Nucleus accumbens (tissue), 56 donors: Measurements from ENCODE around the gene PDGFA.

ENCODE experiments used
- DNase-seq, 56 donors: peaks; one replicate each; lab custom pipeline; 2025; lab: John Stamatoyannopoulos, UW

PDGFA gene

DNA sequence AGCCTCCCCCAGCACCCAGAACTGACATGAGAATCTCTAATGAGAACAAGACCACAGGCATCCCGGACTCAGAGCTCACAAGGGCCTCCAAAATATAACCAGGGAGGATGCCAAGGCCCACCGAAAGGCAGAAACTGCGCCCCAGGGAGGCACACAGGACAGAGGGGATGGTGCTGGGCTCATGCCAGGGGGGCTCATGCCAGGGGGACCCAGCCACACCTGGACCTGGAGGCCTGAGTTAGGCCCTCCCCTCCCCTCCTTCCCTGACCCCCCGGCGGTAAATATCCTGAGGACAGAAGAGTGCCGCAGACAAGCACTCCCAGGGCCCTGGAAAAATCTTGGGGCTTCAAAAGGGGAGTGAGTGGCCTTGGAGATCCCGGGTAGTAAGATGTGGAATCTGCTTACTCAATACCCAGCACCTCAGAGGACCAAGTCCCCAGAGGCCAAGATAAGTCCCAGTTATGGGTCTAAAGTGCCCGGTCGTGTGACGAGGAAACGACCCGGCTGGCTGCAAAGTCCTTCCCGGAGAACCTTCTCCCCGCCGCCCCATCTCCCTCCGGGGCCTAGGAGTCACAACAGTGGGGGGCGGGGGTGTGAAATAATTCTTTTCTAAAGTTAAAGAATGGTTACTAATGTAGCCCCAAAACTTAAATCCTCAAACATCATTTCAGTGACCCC is 11.9 kb downstream of the PDGFA start:
- no peak for DNase-seq

DNA sequence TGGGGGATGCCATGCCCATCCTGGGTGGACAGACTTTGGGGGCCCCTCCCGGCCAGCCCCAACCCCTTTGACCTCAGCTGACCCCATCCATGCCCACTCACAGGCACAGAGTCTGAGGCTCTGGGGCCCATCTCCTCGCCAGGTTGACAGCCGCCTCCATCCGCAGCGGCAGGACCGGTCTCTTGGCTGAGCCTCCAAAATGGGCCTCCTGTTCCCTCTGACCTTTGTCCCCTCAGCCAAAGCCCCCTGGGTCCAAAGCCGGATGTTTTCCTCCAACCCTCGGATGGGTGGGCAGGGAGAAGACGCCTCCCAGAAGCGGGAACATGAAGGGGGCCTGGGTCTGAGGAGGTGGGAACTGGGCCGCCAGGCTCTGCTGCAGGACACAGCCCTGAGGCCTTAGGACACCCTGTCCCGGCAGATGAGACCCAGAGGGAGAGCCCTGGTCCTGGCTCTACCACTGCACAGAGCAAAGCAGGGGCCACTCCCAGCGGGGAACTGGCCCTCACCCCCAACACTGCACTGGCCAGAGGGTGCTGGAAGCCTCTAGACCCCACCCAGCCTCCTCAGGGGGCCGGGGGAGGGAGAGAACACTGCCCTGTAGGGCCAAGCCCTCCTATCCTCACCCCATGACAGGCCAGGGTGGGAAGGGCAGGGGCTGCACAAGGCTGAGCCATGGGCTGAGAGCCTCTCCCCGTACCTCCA is 12.6 kb downstream of the PDGFA start:
- DNase-seq, result no peak

DNA sequence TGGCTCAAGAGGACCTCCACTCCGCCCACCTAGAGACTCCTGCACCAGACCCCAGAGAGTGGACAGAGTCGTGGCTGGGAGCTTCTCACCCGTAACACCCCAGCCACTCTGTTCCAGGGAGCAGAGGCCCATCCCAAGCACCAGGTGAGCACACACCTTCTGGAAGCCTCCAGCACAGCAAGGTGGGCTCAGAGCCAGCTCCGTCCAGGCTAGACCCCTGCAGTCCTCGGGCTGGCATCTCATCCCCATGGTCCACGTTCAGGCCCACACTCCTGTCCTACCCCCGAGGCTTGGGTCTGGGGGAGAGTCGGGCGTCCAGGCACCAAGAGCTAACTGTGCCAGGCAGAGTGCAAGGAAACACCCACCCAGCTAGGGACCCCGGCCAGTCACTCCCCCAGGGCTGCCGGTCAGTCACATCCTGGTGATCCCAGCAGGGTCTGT is 13.2 kb downstream of the PDGFA start:
- no peak for DNase-seq

DNA sequence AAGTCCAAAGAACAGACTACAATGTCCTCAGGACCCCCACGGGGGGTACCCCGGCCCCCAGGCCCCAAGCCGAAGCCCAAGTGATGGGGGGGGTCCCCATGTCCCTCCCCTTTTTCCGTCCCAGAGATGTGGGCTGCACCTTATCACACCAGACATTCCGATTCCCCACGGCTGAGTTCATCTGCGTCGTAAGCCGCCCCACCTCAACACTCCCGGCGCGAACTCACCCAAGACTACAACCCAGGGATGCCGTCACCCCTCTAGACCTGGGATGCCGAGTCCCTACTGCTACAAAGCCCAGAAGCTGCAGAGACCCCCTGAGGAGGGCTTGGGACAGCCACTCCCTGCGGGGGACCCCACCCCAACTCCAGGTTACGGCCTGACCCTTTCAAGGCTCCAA is 14.5 kb downstream of the PDGFA start:
- no peak for DNase-seq

DNA sequence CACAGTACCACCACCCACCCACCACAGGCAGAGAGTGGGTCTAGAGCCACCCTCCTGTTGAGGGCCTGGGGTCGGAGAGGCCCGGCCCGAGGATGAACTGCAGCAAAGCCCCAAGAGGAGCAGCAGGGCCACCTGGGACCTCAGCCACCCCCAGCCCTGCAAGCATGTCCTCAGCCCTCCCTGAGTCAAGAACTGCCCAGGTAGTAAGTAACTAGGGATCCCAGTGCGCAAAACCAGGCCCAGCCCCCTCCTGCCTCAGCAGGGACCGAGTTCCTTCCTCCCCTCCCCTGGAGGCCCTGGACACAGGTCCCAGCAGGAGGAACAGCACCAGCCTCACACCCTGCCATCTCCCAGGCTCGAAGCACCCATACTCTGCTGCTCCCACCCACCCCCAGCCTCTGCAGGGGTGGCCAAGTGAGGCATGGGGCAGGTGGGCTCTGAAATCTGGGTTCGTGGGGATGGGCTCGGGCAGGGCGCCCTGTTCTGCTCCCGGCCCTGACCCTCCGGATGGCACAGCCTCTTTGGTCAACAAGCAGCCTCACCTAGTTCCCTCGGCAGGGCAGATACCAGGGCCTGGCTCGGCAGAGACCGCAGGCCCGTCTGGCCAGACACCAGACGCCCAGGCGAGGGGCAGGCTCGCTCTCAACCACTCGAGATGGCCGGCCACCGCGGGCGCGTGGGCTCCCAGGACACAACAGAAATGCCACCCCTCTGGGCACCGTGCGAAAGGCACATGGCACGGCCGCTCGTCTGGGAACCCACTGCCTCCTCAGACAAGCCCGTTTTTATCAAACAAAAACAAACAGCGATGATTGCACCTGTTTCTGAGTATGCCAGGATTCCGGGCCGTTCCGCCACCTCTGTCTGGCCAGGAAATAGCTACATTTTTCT is 15.2 kb downstream of the PDGFA start:
- no peak for DNase-seq

DNA sequence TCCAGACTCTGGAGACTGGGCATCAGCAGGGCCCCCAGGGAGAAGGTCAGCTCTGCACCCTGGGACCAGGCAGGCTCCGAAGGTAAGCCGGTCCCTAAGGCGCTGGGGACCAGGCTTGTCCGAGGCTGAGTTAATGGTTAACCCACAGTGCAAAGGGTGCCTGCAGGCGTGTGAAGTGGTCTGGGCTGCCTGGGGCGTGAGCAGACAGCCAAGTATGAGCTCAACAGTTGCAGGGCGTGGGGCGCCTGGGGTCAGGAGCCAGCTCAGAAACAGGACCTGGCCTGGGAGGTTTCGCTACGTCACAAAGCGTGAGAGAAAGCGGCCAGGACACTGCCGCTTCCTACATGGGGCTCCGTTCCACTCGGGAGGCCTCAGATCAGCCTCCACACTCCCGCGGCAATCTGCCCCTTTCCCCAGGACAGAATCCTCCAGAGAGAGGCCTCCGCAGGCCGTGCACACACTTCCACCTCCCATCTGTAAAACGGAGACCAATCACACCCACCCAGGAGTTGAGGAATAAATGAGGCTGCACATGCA is 16.0 kb downstream of the PDGFA start:
- DNase-seq, result no peak

DNA sequence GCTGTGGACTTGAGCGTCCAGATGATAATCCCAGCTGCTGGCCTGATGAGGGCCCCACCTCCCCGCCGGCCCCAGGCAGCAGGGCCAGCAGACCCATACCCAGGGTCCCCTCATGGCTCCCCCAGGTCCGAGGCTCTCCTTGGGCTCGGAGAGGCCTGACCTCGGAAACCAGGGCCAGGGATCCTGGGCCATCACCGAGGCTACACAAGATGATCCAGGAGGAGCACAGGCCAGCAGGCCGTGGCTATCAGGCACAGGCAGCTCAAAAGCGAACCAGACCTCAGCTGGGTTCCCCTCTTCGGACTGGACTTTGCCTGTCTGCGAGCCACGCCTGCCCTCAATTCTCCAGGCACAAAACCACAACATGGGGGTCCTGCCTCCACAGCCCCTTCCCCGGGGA is 17.4 kb downstream of the PDGFA start:
- DNase-seq, result no peak

DNA sequence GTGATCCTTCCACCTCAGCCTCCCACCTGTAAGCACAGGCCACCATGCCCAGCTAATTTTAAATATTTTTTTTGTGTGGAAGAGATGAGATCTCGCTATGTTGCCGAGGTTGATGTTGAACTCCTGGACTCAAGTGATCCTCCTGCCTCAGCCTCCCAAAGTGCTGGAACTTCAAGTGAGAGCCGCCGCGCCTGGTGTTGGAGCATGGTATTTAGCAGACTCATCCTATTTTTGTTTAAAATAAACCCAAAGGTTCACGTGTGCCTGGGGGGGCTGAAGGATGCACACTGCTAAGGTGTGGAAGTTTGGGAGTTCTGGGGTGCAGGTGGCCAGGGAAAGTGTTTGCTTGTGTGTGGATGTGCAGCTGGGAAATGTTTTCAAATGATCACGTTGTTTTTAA is 18.1 kb downstream of the PDGFA start:
- no peak for DNase-seq

DNA sequence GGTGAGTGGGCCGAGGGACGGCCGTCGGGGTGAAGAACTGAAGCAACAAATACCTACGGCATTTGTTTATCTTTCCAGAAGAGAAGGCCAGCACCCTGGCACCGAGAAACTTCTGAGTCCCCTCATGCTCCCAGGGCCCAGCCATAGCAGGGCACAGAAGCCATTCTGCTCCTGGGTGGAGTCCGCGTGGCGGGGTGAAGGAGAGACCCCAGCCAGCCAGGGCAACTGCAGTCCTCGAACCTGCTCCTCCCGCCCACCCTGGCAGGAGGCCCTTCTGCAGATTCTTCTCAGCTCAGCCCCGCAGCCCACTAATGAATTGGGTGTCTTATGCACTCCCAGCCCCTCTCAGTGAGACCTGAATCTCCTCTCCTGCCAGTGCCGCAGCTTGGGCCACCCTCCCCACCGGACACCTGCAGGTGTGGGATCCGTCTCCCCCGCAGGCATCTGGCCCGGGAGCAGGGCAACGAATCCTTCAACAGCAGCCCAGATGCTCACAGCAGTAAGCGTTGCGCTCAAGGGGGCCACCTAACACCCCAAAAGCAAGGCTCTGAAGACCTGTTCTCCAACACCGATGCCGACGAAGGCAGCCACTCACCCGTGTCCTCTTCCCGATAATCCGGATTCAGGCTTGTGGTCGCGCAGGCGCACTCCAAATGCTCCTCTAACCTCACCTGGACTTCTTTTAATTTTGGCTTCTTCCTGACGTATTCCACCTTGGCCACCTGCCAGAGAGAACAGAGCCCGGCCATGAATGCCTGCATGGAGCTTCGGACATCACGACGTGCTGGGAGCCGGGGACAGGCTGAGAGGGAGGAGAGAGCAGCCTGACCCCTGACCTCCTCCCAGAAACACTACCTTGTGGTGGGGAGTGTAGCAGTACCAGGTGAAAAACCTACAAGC is 18.9 kb downstream of the PDGFA start:
- no peak for DNase-seq

DNA sequence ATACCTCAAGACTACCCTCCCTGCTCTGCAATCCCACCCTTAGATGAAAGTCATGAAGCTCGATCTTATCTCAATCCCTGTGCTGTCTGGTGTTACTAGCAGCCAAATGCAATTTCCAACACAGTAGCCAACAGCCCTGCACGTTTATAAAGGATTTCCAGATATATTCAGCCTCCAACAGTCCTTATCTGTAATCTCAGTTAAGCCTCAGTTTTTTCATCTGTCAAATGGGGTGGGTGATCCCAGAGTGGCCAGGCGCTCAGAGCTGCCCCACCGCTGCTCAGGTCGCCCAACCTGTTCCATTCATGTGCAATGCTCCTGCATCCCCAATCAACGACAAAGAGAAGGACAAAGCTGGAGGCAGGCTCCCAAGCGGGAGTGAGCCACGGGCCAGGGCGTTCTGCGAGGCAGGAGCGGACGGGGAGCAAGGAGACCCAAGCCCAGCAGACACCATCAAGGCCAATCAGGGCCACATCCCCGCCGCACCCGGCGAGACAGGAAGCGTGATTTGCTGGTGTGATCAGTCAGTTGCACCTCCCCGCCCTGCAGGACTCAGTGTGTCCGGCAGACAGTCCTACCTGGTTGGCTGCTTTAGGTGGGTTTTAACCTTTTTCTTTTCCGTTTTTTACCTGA is 19.7 kb downstream of the PDGFA start:
- DNase-seq, result no peak

DNA sequence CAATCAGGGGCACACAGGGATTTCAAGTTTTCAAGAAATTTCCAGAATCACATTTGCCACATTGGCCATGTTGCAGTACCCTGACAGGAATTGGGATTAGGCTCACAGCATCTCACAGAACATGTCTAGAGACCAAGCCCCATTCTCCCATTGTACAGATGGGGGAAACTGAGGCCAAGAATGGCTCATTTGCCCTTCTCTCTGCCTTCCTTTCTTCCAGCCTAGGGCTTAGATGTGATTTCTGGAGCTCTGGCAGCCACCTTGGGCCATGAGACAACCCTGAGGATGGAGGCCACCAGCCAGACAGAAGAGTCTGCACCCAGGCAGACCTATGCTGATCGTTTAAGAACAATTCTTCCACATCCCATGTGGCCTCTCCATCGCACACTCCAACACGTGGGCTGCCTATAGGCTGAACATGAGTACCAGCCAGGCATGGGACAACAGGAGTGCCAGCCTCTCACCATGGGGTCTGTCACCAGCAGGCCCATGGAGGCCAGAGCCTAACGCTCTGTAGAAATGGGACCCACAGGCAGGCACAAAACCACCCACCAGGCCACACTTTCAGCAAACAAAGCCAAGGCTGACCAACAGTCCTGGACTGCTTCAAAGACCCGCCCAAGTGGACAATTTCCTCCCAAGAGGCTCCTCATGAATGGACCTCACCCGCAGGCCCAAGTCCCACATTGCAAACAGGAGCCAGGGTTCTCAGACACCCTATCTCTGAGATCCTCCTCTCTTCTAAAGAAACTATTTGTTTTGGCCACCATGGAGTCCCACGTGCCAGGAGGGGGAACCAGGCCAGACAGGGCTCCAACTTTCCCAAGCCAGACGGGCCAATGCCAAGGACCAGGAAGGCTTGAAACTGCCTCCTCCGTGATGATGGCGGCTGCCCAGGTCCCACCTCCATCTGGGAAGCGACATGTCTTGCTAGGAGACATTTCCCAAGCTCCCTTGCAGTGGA is 20.7 kb downstream of the PDGFA start:
- DNase-seq, result no peak

DNA sequence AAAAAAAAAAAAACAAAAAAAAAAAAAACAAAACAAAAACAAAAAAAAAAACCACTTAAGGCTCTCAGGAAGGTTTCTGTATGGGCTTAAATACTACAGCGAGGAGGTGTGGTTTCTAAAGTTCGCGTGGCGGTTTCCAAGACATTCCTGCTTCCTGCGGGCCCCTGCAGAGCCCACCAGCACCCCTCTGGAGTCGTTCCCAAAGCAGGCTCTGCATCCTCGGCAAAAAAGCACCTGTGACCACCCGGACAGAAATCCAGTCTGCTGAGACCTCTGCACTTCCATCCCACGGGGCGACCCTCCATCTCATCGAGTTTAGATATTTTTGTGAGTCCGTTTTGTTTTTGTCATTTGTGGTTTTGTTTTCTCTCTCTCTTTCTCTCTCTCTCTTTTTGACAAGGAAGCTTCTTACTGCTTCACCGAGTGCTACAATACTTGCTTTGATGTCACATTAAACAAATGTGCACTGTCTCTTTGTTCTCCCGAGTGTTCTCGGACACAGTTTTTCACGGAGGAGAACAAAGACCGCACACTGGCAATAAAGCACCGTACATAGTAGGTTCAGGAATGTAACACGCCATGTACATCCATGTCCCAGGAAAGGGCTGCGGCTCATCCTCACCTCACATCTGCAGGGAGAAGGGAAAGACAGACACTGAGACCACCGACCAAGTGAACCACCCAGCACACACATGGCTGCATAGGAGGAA is 21.5 kb downstream of the PDGFA start:
- DNase-seq, result peak in 38 of 56 donors; percentile 14 to 73 (median 46)

DNA sequence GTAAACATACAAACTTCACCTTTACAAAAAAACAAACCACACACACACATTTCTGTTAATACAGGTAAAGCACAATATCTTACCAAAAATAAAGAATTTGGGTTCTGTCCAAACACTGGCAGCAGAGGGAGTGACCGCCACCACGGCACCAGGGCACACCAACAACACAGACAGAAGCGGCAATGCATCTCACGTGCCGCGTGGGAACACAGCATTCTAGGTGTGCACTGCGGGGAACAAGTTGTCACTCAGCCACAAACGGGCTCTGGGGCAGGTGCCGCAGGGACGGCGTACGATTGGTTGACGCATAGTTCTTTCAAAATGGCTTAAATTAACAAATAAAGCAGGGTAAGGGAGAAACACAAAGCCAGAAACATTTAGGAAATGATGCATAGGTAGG is 22.3 kb downstream of the PDGFA start:
- no peak for DNase-seq

DNA sequence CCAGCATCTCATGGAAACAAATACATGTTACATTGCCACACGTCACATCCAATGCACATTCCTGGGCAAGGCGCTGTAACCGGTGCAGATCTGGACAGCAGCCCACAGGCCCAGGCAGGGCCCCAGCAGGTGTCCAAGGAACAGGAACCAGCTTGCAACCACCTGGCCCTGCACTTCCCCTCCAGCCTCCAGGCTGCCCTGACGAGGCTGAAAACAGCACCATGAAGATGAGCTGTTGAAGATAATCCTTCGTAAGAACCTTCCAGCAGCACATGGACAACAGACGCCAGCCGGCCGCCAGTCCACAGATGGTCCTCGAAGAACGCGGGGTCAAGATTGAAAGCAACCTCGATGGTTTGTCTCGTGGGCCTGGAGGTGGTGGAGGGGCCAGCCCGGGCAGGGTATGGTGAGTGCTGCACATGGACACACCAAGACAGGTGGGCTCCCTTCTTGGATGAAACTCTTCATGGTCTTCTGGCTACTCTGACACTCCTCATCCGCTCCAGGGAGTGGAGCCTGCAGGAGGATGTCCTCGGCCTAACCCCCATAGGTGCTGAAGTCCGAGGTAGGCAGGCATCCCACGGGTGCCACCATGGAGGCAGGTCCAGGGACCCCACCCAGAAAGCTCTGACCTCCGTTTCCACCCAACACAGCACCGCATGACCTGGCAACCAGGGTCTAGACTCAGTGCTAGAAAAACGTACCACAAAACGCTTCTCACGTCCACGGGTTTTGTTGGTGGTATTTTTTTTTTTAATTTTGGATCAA is 22.9 kb downstream of the PDGFA start:
- DNase-seq, result no peak

DNA sequence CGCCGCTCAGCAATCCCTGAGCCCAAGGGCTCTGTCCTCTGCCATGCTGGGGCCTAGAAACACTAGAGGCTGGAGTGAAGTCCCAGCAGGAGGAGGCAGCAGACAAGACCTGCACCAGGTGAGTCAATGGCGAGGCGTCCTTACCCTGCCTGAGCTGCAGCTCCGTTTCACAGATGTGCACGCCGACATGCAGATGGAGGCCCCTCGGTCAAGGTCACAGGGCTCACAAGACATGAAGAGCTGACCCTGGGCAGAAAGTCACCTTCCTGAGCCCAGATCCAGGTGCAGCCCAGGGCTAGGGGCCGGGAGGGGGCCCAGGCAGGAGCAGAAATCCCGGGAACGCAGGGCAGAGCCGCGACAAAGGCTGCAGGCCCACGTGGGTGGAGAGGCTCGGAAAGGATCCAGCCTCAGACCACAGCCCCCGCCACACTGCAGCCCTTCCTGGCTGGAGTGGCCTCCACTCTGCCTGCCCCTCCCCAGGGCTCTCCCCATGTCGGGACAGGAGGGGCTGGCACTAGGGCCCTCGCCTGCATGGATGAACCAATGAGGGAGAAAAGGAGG is 23.8 kb downstream of the PDGFA start:
- DNase-seq, result peak in 2 of 56 donors; percentile 23 to 25

DNA sequence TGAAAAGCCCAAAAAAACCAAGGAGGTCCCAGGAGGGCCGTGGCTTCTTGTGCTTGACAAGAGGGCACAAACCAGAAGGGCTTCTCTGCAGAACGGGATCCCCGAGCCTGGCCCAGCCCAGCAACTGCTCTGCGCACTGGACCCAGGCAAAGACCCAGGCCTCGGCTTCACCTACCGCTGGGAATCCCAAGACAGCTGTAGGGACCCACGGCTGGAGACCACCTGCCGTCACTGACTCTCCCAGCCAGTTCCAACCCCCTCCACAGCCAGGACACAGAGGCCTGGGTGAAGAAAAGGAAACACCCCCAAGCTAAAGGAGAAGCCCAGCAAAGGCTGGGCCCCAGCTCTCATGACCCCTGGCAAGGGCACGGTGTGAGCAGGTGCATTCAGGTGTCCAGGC is 24.3 kb downstream of the PDGFA start:
- DNase-seq, result no peak

DNA sequence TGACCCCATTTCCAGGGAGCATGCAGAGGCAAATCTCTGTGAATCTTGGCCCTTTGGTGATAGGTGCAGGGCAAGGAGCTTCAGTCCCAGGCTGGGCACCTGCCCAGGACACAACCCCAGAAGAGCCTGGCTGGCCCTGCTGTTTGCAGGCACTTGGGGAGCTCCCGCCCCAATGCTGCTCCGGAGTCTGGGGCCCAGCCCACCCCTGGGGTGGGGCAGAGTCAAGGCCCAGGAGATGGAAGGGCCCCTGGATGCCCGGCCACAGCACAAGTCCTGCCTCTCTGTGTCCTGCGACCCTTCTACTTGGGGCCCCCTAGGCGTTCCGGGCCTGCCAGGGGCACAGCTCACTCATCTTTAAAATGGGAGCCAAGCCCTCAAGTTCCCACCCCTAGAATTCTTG is 24.7 kb downstream of the PDGFA start:
- DNase-seq, result no peak
